Activated naive CD8-positive, alpha-beta T cell treated with anti-CD3 and anti-CD28 coated beads, Interleukin-2, amount 10 ng/mL, durations not matched to agents 7 days and 5 days (primary cell): ENCODE data around the gene TBX1. TPM values are rescaled to one million over a fixed set of nuclear protein-coding genes. Genes with fewer than 3 reads are reported as not detected.
A peak's percentile ranks its signal among the peaks of the same experiment; 100 is the strongest.

ENCODE experiments used
- ATAC-seq: fragments of 150-1000 bp; cut with Tn5 transposase; one replicate; pipeline ENCODE4 v1.10.0; 2021; ENCODE audit warnings: low read depth, moderate library complexity
- POLR2A ChIA-PET: fragments of 350-600 bp; sonication (Branson Sonifier 250); formaldehyde crosslinking; loops from one replicate; lab custom pipeline; 2021; ENCODE audit warnings: antibody characterized with exemption; lab: Charles Lee
- DNase-seq: peaks from one replicate; pipeline ENCODE4 v3.0.0; 2021
- H3K27ac Mint-ChIP-seq: one replicate; pipeline ENCODE4 v1.8.0; 2022; ENCODE audit warnings: mild to moderate bottlenecking, mixed read lengths
- H3K27me3 Mint-ChIP-seq: one replicate; pipeline ENCODE4 v1.8.0; 2022; ENCODE audit warnings: mild to moderate bottlenecking, moderate library complexity, mixed read lengths
- H3K36me3 Mint-ChIP-seq: one replicate; pipeline ENCODE4 v1.8.0; 2021; ENCODE audit warnings: mild to moderate bottlenecking, mixed read lengths
- H3K4me1 Mint-ChIP-seq: one replicate; pipeline ENCODE4 v1.8.0; 2021; ENCODE audit warnings: mixed read lengths
- H3K4me3 Mint-ChIP-seq: one replicate; pipeline ENCODE4 v1.8.0; 2022; ENCODE audit warnings: mild to moderate bottlenecking, moderate library complexity, mixed read lengths
- H3K9me3 Mint-ChIP-seq: one replicate; pipeline ENCODE4 v1.8.0; 2021; ENCODE audit warnings: mixed read lengths
- total RNA-seq, 2 experiments: library from RNA; stranded (reverse); gene quantifications; one replicate each; pipeline ENCODE4 v1.2.3, GENCODE V29; 2021

Gene TBX1
- total RNA-seq, 2 experiments from 2014 or later: 0.37 to 0.47 TPM

DNA sequence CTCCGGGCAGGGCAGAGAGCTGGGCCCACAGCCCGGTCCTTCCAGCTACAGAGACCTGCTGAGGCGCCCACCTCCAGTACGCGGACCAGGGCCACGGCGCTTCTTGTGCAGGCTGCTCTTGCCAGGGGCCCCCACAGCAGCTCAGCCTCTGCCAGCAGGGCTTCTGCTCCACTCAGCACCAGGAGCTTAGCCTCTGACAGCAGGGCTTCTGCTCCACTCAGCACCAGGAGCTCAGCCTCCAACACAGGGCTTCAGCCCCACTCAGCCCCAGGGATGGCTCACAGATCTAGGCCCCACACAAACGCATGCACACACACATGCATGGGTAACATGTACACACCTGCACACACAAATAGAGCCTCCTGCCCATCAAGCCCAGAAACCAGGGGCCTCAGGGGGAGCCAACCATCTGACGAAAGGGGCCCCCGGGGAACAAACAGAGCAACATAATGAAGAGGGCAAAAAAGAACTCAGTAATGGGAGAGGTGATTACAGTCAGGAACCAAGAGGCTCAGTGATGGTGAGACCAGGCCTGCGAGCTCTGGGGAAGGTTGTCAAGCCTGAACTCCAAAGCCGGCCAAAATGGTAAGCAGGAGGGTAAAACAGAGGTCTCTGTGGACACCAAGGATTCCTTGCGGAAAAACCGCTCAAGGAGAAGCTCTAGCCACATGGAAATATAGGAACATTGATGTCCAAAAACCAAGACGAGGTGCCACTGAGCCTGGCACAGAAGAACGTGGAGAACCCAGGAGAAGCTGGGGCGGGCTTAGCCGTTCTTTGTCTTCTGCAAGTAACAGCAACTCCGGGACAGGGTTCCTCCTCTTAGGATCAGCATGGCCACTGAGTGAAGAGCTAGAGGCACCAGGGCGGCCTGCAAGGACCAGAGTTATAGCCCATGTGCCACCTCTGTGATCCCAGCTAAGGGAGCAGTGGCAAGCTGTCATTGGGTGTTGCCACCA, 47.6 kb downstream of the TBX1 start:
- DNase-seq: no peak
- H3K27ac Mint-ChIP-seq: no peak overlapping the region
- POLR2A ChIA-PET: no interaction called here
- no peaks in the 10 kb centered on the region for H3K9me3 Mint-ChIP-seq
- no peak overlapping the region for H3K4me3 Mint-ChIP-seq
- H3K4me1 Mint-ChIP-seq: peaks cover 2% of the 10 kb centered on the region
- no peak for ATAC-seq
- no peaks in the 10 kb centered on the region for H3K36me3 Mint-ChIP-seq
- H3K27me3 Mint-ChIP-seq: no peaks in the 10 kb centered on the region

DNA sequence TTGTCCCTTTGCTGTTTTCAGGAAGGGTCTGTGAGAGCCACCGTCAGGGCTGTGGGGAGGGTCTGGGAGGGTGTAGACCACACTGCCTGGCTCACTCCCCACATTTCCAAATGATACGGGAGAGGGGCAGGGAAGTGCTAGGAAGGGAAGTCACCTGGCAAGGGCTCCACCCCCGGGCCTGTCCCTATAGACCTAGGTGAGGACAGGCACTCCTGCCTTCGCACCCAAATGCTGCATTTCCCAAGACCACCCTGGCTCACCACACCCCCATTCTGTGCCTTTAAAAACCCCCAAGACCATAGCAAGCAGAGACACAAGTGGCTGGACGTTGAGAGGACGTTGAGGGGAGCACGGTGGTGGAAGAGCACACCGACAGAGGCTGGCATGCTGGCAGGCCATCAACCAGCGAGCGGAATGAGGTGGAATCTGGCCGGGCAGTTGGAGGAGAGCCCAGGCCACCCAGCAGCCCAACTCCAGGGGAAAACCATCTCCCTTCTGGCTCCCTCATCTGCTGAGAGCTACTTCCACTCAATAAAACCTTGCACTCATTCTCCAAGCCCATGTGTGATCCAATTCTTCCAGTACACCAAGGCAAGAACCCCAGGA, 48.4 kb downstream of the TBX1 start:
- Mint-ChIP-seq H3K27ac (no peak overlapping the region), H3K27me3 (no peaks in the 10 kb centered on the region), H3K4me3 (no peak overlapping the region), H3K9me3 (no peaks in the 10 kb centered on the region), H3K4me1 (peaks cover 2% of the 10 kb centered on the region), H3K36me3 (no peaks in the 10 kb centered on the region)
- no peak for ATAC-seq
- DNase-seq: no peak
- POLR2A ChIA-PET: no interaction called here

DNA sequence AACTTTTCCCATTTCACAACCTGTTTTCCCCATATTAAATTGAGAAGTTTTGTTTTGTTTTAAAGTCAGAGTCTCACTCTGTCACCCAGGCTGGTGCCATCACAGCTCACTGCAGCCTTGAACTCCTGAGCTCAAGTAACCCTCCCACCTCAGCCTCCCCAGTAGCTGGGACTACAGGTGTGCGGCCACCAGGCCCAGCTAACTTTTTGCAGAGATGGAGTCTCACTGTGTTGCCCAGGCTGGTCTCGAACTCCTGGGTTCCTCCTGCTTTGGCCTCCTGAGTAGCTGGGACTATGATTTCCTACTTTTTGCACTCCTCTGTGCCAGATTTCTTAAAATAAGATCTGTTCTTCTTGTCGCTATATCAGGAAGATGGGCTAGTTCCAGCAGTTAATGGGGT, 49.2 kb downstream of the TBX1 start:
- no peak for DNase-seq
- no peaks in the 10 kb centered on the region for H3K36me3 Mint-ChIP-seq
- no peak overlapping the region for H3K27ac Mint-ChIP-seq
- POLR2A ChIA-PET: no interaction called here
- H3K9me3 Mint-ChIP-seq: no peaks in the 10 kb centered on the region
- peaks cover 2% of the 10 kb centered on the region for H3K4me1 Mint-ChIP-seq
- H3K4me3 Mint-ChIP-seq: no peak overlapping the region
- no peaks in the 10 kb centered on the region for H3K27me3 Mint-ChIP-seq
- no peak for ATAC-seq

DNA sequence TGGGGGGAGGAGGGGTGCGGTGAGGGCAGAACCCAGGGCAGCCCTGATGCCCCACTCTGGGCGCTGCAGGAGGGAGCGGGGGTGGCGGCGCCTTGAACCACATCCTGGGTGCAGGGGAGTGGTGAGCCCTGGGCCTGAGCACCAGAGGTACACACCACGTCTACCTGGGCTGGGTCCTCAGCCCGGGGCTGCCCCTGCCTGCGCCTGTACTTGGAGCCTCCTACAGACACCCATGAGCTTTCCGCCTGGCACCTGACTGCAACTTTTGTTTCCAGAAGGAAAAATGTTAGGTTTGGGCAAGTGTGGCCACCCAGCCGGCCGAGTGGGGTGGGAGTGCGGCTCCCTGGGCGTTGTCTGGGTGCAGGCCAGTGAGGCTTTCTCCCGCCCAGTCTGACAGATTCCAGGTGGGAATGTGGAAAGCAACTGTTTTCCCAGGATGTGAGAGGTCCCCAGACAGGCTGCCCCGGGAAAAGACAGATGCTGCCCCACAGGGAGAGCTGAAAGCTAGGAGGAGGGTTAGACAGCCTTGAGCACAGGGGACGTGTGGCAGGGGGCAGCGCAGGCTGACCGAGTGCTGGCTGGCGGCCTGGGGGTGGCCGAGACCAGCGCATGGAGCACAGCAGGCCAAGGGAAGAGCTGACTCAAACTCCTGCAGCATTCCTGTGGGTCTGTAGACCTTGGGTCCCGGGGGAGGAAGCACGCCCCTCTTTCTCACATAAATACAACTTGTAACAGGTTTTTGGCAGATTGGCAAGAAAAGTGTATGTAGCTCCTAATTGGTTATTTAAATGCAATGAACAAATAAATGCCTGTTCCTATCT, 50.0 kb downstream of the TBX1 start:
- ATAC-seq (peak; percentile 69), DNase-seq (peak; percentile 44)
- H3K4me3 Mint-ChIP-seq: no peak overlapping the region
- H3K27me3 Mint-ChIP-seq: no peaks in the 10 kb centered on the region
- H3K9me3 Mint-ChIP-seq: no peaks in the 10 kb centered on the region
- H3K27ac Mint-ChIP-seq: peak overlapping the region; percentile 30
- H3K4me1 Mint-ChIP-seq: peaks cover 4% of the 10 kb centered on the region
- no peaks in the 10 kb centered on the region for H3K36me3 Mint-ChIP-seq
- POLR2A ChIA-PET: no interaction called here

DNA sequence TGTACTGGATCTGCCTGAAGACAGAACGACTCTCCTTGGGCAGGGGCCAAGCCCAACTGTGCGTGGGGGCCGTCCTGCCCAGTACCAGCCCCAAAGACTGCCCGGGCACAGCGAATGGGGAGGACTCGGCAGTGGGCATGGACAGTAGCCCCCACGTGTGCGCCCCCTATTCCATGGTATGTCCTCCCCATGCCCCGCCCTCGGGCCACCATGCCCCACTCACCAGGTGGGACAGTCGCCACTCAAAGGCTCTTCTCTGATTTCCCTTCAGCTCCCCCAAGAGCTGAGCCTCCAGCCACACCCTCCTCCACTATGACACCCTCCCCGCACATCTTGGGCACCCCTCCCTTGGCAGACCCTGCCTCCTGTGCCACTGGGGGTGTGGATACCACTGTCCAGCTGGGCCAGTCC, 50.6 kb downstream of the TBX1 start:
- H3K27me3 Mint-ChIP-seq: no peaks in the 10 kb centered on the region
- H3K4me1 Mint-ChIP-seq: peaks cover 7% of the 10 kb centered on the region
- H3K36me3 Mint-ChIP-seq: no peaks in the 10 kb centered on the region
- DNase-seq (no peak), ATAC-seq (no peak)
- POLR2A ChIA-PET: no interaction called here
- H3K9me3 Mint-ChIP-seq: no peaks in the 10 kb centered on the region
- H3K27ac Mint-ChIP-seq: no peak overlapping the region
- no peak overlapping the region for H3K4me3 Mint-ChIP-seq

DNA sequence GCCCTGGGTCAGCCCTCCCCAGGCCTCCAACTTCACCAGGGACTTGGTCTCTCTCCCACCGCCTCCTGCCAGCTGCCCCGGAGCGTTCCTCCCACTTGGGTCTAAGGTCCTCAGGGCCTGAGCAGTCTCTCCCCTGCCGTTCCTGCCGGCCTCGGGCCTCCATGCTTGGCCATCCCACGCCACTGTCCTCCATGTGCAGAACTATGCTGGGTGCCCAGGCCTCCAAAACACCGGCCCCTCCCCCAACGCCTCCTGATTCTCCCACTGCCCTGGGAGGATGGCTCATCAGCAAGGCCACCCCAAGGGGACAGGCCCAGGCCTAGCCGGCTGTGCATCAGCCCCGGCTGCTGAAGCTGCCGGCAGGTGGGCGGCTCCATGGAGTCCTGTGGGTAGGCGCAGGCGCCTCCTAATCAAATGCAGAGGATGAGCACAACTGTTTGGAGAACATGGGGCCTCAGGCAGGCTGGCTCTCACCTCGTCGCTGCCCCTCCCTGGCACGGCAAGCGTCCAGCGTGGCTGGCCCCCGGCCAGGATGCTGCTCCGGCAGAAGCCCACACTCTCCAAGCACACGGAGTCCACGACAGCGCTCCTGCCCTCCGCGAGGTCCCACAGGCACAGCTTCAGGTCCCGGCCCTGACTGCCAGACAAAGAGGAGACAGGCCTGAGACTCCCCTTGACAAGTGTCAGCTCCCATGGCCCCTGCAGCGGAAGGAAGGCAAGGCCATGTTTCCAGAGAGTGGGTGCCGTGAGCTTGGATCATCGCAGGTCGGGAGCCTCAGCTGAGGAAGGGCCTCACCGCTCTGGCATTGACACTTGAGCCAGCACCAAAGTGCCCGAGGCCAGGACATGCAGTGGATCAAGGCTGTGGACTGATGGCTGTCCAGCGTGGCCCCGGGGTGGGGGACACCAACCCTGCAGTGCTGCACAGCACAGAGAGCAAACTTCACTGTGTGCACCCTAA, 51.5 kb downstream of the TBX1 start:
- H3K36me3 Mint-ChIP-seq: no peaks in the 10 kb centered on the region
- no peak for DNase-seq
- H3K27me3 Mint-ChIP-seq: no peaks in the 10 kb centered on the region
- POLR2A ChIA-PET: no interaction called here
- no peak for ATAC-seq
- H3K9me3 Mint-ChIP-seq: no peaks in the 10 kb centered on the region
- H3K4me3 Mint-ChIP-seq: no peak overlapping the region
- no peak overlapping the region for H3K27ac Mint-ChIP-seq
- H3K4me1 Mint-ChIP-seq: peaks cover 9% of the 10 kb centered on the region

DNA sequence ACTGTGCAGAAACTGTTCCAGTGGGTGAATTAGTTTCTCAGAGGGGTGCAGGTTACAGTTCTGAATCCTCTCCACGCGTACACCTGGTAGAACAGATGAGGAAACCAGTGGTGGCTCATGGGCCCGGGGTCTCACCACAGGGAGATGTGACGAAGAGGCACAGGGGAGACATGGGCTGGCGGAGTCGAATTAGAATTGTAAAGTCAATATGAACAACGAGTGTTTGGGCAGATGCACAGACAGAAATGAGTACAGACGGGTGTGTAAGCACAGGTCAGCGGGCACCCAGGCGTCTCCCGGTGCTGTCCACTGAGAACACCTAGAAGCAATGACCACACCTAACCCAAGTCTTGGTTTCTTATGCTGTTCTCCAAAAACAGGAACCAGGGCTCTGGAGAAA, 52.3 kb downstream of the TBX1 start:
- ATAC-seq (no peak), DNase-seq (no peak)
- Mint-ChIP-seq H3K9me3 (no peaks in the 10 kb centered on the region), H3K4me1 (peaks cover 9% of the 10 kb centered on the region), H3K27me3 (no peaks in the 10 kb centered on the region), H3K36me3 (no peaks in the 10 kb centered on the region), H3K27ac (no peak overlapping the region), H3K4me3 (no peak overlapping the region)
- POLR2A ChIA-PET: no interaction called here

DNA sequence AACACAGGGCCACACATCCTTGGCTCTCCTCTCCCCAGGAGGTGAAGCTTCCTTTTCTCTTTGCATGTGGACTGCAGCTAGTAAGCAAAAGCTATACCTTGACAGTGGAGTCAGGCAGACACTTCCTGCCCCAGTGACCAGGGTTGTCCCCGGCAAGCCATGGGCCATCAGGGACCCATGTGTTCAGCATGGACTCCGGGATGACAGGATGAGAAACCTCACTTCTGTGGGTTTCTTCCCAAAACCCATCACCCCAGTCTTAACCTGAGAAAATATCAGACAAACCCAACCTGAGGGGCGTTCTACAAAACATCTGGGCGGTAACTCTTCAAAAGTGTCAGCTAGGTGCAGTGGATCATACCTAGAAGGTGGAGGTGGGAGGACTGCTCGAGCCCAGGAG, 53.9 kb downstream of the TBX1 start:
- H3K4me3 Mint-ChIP-seq: no peak overlapping the region
- DNase-seq (no peak), ATAC-seq (no peak)
- no peak overlapping the region for H3K27ac Mint-ChIP-seq
- no peaks in the 10 kb centered on the region for H3K36me3 Mint-ChIP-seq
- POLR2A ChIA-PET: no interaction called here
- H3K27me3 Mint-ChIP-seq: no peaks in the 10 kb centered on the region
- H3K4me1 Mint-ChIP-seq: peaks cover 9% of the 10 kb centered on the region
- H3K9me3 Mint-ChIP-seq: no peaks in the 10 kb centered on the region

DNA sequence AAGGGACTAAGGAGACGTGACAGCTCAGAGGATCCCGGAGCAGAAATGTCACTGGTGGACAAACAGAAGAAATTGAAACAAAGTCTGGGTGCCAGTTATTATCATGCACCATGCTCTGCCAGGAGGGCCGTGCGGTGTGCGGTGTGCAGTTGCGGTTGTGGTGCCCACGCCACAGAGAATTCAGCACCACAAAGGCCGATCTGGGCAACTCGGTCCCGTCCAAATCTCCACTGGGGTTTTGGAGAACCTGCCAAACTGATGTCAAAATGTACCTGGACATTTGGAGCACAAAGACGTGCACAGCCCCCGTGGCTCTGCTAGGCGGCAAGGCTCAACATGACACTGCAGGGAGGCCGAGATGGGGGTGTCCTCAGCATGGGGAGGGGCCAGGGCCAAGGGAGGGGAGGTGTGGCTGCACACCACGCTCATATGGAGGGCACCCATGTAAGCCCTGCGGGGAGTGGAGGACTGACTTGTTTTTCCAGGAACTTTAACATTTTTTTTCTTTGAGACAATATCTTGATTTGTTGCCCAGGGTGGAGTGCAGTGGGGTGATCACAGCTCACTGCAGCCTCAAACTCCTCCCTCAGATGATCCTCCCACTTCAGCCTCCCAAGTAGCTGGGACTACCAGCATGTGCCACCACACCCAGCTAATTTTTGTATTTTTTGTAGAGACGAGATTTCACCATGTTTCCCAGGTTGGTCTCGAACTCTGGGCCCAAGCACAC, 54.7 kb downstream of the TBX1 start:
- no peaks in the 10 kb centered on the region for H3K27me3 Mint-ChIP-seq
- peaks cover 9% of the 10 kb centered on the region for H3K4me1 Mint-ChIP-seq
- POLR2A ChIA-PET: no interaction called here
- no peak for DNase-seq
- no peaks in the 10 kb centered on the region for H3K9me3 Mint-ChIP-seq
- no peak for ATAC-seq
- no peak overlapping the region for H3K27ac Mint-ChIP-seq
- no peaks in the 10 kb centered on the region for H3K36me3 Mint-ChIP-seq
- no peak overlapping the region for H3K4me3 Mint-ChIP-seq

DNA sequence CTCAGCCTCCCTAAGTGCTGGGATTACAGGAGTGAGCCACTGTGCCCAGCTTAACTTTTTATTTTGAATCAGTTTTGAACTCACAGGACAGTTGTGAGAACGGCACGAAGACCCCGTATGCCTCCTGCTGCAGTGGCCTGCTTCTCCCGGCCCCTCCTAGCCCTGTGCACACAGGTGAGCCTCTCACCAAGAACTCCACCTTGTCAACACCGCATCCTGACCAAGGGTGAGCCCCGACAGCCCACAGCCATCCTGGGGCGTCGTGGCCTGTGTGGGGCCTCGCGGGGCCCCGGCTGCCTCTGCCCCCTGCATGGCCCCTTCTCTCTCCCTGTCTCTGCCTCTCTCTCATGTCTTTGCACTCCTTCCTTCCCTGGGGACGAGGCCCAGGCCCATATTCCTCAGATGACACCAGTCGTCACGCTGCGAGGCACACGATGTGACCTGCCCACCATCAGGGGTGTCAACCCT, 55.3 kb downstream of the TBX1 start:
- peaks cover 9% of the 10 kb centered on the region for H3K4me1 Mint-ChIP-seq
- no peak overlapping the region for H3K4me3 Mint-ChIP-seq
- H3K9me3 Mint-ChIP-seq: no peaks in the 10 kb centered on the region
- H3K27ac Mint-ChIP-seq: no peak overlapping the region
- peak; percentile 20 for ATAC-seq
- POLR2A ChIA-PET: no interaction called here
- no peak for DNase-seq
- H3K36me3 Mint-ChIP-seq: no peaks in the 10 kb centered on the region
- no peaks in the 10 kb centered on the region for H3K27me3 Mint-ChIP-seq

DNA sequence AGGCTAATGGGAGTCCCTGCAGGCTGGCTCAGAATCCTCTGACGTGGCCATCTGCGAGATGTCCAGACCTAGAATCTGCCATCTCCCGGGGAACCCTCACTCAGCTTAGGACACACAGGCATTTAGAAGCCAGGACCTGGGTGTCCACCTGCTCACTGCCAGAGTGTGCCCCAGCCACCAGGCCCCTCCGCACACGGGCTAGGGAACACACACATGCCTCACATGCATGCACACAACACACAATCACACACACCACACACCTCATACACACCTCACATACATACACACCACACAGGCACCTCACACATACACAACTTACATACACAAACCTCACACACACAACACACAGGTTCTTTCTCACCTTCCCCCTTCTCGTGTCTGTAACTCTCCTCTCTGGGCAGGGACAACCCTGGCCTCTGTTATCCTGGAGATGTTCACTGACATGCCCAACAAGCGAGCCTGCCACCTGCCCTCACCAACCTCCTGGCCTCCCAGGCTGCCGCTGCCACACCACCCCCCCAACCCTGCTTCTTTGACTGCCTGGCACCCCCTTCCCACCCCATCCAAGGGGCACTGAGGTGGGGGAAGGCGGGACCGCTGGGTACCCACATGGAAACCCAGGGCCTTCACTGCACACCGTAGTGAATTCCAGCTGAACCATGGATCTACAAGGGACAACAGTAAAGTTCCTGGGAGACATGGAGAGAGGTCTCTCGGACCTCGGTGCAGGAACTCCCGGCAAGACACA, 56.0 kb downstream of the TBX1 start:
- Mint-ChIP-seq H3K9me3 (no peaks in the 10 kb centered on the region), H3K4me1 (peaks cover 7% of the 10 kb centered on the region), H3K4me3 (no peak overlapping the region), H3K27me3 (no peaks in the 10 kb centered on the region), H3K36me3 (no peaks in the 10 kb centered on the region), H3K27ac (peak overlapping the region; percentile 3)
- POLR2A ChIA-PET: no interaction called here
- DNase-seq (no peak), ATAC-seq (no peak)
